Measurements from ENCODE around the gene CYP27A1.

DNA sequence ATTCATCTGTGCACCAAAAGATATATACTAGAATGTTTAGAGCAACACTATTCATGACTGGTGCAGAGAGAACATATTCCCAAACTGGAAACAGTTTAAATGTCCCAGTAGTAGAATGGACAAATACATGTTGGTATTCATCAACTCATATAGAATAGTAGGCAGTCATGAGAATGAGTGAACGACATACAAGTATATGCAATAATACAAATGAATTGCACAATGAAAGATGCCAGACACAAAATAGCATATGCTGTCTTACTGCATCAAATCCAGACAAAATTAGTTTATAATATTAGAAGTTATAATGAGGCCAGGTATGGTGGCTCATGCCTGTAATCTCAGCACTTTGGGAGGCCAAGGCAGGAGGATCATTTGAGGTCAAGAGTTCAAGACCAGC, 57.9 kb downstream of the CYP27A1 start:
- TF ChIP-seq POLR2A (IDR thresholded peaks at IDR 0.05) = no peak
- TF ChIP-seq, protein P1, sequence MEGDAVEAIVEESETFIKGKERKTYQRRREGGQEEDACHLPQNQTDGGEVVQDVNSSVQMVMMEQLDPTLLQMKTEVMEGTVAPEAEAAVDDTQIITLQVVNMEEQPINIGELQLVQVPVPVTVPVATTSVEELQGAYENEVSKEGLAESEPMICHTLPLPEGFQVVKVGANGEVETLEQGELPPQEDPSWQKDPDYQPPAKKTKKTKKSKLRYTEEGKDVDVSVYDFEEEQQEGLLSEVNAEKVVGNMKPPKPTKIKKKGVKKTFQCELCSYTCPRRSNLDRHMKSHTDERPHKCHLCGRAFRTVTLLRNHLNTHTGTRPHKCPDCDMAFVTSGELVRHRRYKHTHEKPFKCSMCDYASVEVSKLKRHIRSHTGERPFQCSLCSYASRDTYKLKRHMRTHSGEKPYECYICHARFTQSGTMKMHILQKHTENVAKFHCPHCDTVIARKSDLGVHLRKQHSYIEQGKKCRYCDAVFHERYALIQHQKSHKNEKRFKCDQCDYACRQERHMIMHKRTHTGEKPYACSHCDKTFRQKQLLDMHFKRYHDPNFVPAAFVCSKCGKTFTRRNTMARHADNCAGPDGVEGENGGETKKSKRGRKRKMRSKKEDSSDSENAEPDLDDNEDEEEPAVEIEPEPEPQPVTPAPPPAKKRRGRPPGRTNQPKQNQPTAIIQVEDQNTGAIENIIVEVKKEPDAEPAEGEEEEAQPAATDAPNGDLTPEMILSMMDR (IDR thresholded peaks at IDR 0.05) = no peak
